GM18508 (cell line): ENCODE results near the gene CCL4L2.
"Not testable (repeated sequence)": the region's sequence is repeated elsewhere in the genome, so short reads cannot be mapped to it uniquely, and the experiment has no call there.

ENCODE experiments used
- ATAC-seq: cut with Tn5 transposase; IDR thresholded peaks from one replicate; pipeline ENCODE4 v1.9.1; 2021; ENCODE audit warnings: moderate number of reproducible peaks; ENCODE audit not compliant: insufficient read depth, unreplicated experiment

CCL4L2 gene

DNA sequence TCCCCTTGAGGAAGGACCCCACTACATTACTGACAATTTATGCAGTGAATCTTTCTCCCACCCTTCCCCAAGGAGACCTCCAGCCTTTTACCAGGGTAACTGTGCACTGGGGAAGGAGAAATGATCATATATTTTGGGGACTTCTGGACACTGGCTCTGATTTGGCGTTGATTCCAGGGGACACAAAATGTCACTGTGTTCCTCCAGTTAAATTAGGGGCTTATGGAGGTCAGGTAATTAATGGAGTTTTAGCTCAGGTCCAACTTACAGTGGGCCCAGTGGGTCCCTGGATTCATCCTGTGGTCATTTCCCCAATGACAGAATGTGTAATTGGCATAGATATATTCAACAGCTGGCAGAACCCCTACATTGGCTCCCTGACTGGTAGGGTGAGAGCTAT is 8.7 kb downstream of the CCL4L2 start:
- not testable (repeated sequence) for ATAC-seq

DNA sequence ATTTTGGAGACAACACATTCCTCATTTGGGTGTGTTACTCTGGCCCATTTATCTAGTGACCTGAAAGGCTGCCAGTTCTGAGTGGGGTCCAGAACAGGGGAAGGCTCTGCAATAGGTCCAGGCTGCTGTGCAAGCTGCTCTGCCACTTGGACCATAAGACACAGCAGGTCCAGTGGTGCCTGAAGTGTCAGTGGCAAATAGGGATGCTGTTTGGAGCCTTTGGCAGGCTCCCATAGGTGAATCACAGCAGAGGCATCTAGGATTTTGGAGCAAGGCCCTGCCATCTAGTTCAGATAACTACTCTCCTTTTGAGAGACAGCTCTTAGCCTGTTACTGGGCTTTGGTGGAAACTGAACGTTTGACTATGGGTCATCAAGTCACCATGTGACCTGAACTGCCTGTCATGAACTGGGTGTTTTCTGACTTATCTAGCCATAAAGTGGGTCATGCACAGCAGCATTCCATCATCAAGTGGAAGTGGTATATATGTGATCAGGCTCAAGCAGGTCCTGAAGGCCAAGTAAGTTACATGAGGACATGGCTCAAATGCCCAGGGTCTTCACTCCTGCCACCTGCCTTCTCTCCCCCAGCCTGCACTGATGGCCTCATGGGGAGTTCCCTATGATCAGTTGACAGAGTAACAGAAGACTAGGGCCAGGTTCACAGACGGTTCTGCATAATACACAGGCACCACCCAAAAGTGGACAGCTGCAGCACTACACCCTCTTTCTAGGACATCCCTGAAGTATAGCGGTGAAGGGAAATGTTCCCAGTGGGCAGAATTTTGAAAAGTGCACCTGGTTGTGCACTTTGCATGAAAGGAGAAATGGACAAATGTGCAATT is 10.1 kb downstream of the CCL4L2 start:
- not testable (repeated sequence) for ATAC-seq

DNA sequence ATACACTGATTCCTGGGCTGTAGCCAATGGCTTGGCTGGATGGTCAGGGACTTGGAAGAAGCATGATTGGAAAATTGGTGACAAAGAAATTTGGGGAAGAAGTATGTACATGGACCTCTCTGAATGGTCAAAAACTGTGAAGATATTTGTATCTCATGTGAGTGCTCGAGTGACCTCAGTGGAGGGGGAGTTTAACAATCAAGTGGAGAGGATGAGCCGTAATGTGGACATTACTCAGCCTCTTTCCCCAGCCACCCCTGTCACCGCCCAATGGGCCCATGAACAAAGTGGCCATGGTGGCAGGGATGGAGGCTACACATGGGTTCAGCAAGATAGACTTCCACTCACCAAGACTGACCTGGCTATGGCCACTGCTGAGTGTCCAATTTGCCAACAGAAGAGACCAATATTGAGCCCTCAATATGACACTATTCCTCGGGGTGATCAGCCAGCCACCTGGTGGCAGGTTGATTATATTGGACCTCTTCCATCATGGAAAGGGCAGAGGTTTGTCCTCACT is 10.8 kb downstream of the CCL4L2 start:
- ATAC-seq = not testable (repeated sequence)

GRCh38 chr17:36222967-36223366 is 12.1 kb downstream of the CCL4L2 start:
- ATAC-seq = not testable (repeated sequence)

DNA sequence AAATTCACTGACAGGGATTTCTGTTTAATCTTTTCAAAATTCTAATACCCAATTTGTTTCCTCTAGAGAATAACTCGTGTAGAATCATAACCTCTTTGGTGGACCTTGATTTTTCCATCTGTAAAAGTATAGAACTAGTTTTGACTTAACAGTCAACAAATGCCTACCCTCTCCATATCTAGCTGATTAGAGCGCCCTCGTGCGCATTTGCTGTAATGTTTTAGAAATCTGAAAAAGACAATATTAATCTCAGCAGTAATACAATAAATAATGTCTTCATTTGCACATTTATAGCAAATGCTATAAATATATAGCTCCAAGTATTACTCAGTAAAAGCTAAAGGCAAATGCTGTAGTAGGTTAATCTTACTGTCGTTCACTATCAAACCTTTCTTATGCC is 18.8 kb downstream of the CCL4L2 start:
- ATAC-seq = not testable (repeated sequence)

GRCh38 chr17:36242046-36242445 is 31.2 kb downstream of the CCL4L2 start:
- not testable (repeated sequence) for ATAC-seq
